Erythroblast (primary cell): ENCODE measurements around the gene KISS1R.

ENCODE experiments used
- GATA1 ChIP-seq: IDR thresholded peaks from 2 replicates; pipeline ENCODE4 v1.6.1; 2011; ENCODE audit warnings: low read depth, mild to moderate bottlenecking, control low read depth, low read length, moderate library complexity
- POLR2A ChIP-seq: IDR thresholded peaks from 2 replicates; pipeline ENCODE4 v1.6.1; 2011; ENCODE audit warnings: mild to moderate bottlenecking, low read length

DNA sequence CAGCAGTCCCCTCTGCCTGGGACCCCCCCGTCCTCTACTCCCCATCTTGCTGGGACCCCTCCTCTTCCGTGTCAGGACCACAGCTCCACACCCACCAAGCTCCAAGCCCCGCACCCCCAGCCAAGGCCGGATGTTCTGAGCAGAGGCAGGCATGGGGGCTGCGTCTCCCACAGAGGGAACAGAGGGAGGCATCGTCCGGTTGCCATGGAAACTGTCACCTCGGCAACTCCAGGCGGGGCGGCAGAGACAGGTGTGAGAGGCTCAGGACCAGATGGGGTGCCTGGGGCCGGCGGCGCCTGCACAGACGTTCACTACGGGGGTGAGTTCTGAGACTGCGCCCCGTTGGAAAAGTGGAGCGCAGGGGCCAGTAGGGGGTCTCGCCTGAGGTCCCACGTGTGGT, 18.5 kb upstream of the KISS1R start:
- TF ChIP-seq POLR2A (no peak), GATA1 (no peak)
